IMR-90 (cell line): Measurements from ENCODE around the gene FMO2. TPM values are rescaled to one million over a fixed set of nuclear protein-coding genes. Genes with fewer than 3 reads are reported as not detected.

Experiments
- ATAC-seq: fragments of 200-7000 bp; cut with Tn5 transposase; 2 replicates; pipeline ENCODE4 v1.9.1; 2020; ENCODE audit warnings: low read depth, mild to moderate bottlenecking, moderate library complexity
- BruUV-seq: library from RNA; stranded (reverse); fragments of 400-500 nt; replicated peaks from 2 replicates; lab custom pipeline; 2021; lab: Mats Ljungman, UMichigan
- CTCF ChIA-PET: fragments of 300-600 bp; formaldehyde crosslinking; extraction: SDS; loops from one replicate; lab custom pipeline; 2021; ENCODE audit warnings: antibody characterized with exemption; lab: Yijun Ruan, JAX
- POLR2A ChIA-PET: fragments of 300-600 bp; sonication (Branson Sonifier 250); formaldehyde crosslinking; loops from one replicate; lab custom pipeline; 2022; ENCODE audit warnings: antibody characterized with exemption; ENCODE audit not compliant: unreplicated experiment; lab: Charles Lee
- DNase-seq: peaks from one replicate; pipeline ENCODE4 v3.0.0; 2013
- H2AFZ ChIP-seq: replicated peaks from 2 replicates; pipeline ENCODE3; 2013; ENCODE audit warnings: low read length, mild to moderate bottlenecking; ENCODE audit not compliant: poor library complexity
- H2AK5ac ChIP-seq: 2 replicates; pipeline ENCODE4 v1.6.1; 2013; ENCODE audit warnings: low read depth, low read length, inconsistent platforms
- H2AK9ac ChIP-seq: replicated peaks from 2 replicates; pipeline ENCODE3; 2013; ENCODE audit warnings: mild to moderate bottlenecking, low read depth, low read length, moderate library complexity; ENCODE audit not compliant: poor library complexity
- H2BK120ac ChIP-seq: 2 replicates; pipeline ENCODE4 v1.6.1; 2013; ENCODE audit warnings: low read depth, low read length, inconsistent platforms
- H2BK15ac ChIP-seq: 3 replicates; pipeline ENCODE4 v1.6.1; 2013; ENCODE audit warnings: low read depth, low read length, inconsistent platforms
- H2BK20ac ChIP-seq: 2 replicates; pipeline ENCODE4 v1.6.1; 2013; ENCODE audit warnings: low read depth, mild to moderate bottlenecking, inconsistent platforms, low read length, moderate library complexity
- H2BK5ac ChIP-seq: 2 replicates; pipeline ENCODE4 v1.6.1; 2013; ENCODE audit warnings: mild to moderate bottlenecking, low read depth, low read length, inconsistent platforms; ENCODE audit not compliant: poor library complexity, severe bottlenecking
- H3K14ac ChIP-seq: replicated peaks from 2 replicates; pipeline ENCODE4 v1.6.1; 2013; ENCODE audit warnings: low read depth, low read length, inconsistent platforms
- H3K18ac ChIP-seq: 2 replicates; pipeline ENCODE4 v1.6.1; 2013; ENCODE audit warnings: low read depth, low read length, control low read depth
- H3K23ac ChIP-seq: 2 replicates; pipeline ENCODE4 v1.6.1; 2013; ENCODE audit warnings: low read depth, low read length, inconsistent platforms
- H3K27ac ChIP-seq: 2 replicates; pipeline ENCODE4 v1.5.1; 2013; ENCODE audit warnings: mild to moderate bottlenecking, control low read depth, low read length; ENCODE audit not compliant: insufficient read depth
- H3K27me3 ChIP-seq: 2 replicates; pipeline ENCODE4 v1.6.1; 2013; ENCODE audit warnings: low read length; ENCODE audit not compliant: control insufficient read depth, insufficient read depth
- H3K36me3 ChIP-seq: 2 replicates; pipeline ENCODE4 v1.6.1; 2013; ENCODE audit warnings: low read length, mixed read lengths; ENCODE audit not compliant: control insufficient read depth, insufficient read depth
- H3K4ac ChIP-seq: 2 replicates; pipeline ENCODE4 v1.6.1; 2013; ENCODE audit warnings: low read depth, low read length, inconsistent platforms
- H3K4me1 ChIP-seq: 2 replicates; pipeline ENCODE4 v1.6.1; 2013; ENCODE audit warnings: low read length, mixed read lengths; ENCODE audit not compliant: control insufficient read depth, insufficient read depth
- H3K4me2 ChIP-seq: 2 replicates; pipeline ENCODE4 v1.6.1; 2013; ENCODE audit warnings: low read depth, mild to moderate bottlenecking, control low read depth, low read length, moderate library complexity
- H3K4me3 ChIP-seq: 2 replicates; pipeline ENCODE4 v1.5.1; 2013; ENCODE audit warnings: low read depth, mild to moderate bottlenecking, control low read depth, low read length, moderate library complexity; ENCODE audit not compliant: insufficient read depth
- H3K56ac ChIP-seq: 2 replicates; pipeline ENCODE4 v1.6.1; 2013; ENCODE audit warnings: low read length, inconsistent platforms; ENCODE audit not compliant: insufficient read depth; ENCODE audit errors: extremely low read depth
- H3K79me1 ChIP-seq, 2 experiments: 2 replicates each; pipeline ENCODE4 v1.6.1; 2013; ENCODE audit warnings: low read length in 2 of 2, inconsistent platforms in 1 of 2, low read depth in 1 of 2
- H3K9ac ChIP-seq: 2 replicates; pipeline ENCODE4 v1.6.1; 2013; ENCODE audit warnings: low read depth, low read length, control low read depth
- H3K9me1 ChIP-seq: 2 replicates; pipeline ENCODE4 v1.6.1; 2013; ENCODE audit warnings: low read length, inconsistent platforms; ENCODE audit not compliant: insufficient read depth
- H3K9me3 ChIP-seq: 2 replicates; pipeline ENCODE4 v1.6.1; 2013; ENCODE audit warnings: low read length; ENCODE audit not compliant: control insufficient read depth, insufficient read depth
- H4K20me1 ChIP-seq: 2 replicates; pipeline ENCODE4 v1.6.1; 2013; ENCODE audit warnings: low read length, inconsistent platforms; ENCODE audit not compliant: insufficient read depth
- H4K5ac ChIP-seq: 2 replicates; pipeline ENCODE4 v1.6.1; 2013; ENCODE audit warnings: mild to moderate bottlenecking, low read depth, low read length, control low read depth
- H4K8ac ChIP-seq, 2 experiments: 2 replicates each; pipeline ENCODE4 v1.6.1; 2013; ENCODE audit warnings: low read depth in 2 of 2, low read length in 2 of 2, control low read depth in 1 of 2, inconsistent platforms in 1 of 2
- H4K91ac ChIP-seq: 2 replicates; pipeline ENCODE4 v1.6.1; 2013; ENCODE audit warnings: low read depth, low read length, inconsistent platforms; ENCODE audit not compliant: insufficient read depth
- BHLHE40 ChIP-seq: fragments of 150-350 bp; IDR thresholded peaks from 2 replicates; pipeline ENCODE4 v1.6.1; 2016; ENCODE audit warnings: mild to moderate bottlenecking, low read depth, low read length
- CEBPB ChIP-seq: IDR thresholded peaks from 2 replicates; pipeline ENCODE4 v1.6.1; 2012; ENCODE audit warnings: low read depth, low read length, improper control_type of control experiment
- CHD1 ChIP-seq: IDR thresholded peaks from 2 replicates; pipeline ENCODE4 v1.6.1; 2012; ENCODE audit warnings: low read depth, low read length, improper control_type of control experiment
- CTCF ChIP-seq: conservative IDR thresholded peaks from 2 replicates; pipeline ENCODE4 v1.5.1; 2012; ENCODE audit warnings: mild to moderate bottlenecking, low read depth, low read length, improper control_type of control experiment
- ELK1 ChIP-seq: fragments of 150-350 bp; IDR thresholded peaks from 2 replicates; pipeline ENCODE4 v1.6.1; 2016; ENCODE audit warnings: low read depth, mild to moderate bottlenecking, low read length, moderate library complexity, borderline replicate concordance
- FOS ChIP-seq: fragments of 150-350 bp; IDR thresholded peaks from 2 replicates; pipeline ENCODE4 v1.6.1; 2016; ENCODE audit warnings: low read depth, low read length
- MAFK ChIP-seq: IDR thresholded peaks from 2 replicates; pipeline ENCODE4 v1.6.1; 2012; ENCODE audit warnings: low read depth, low read length, improper control_type of control experiment
- MAZ ChIP-seq: IDR thresholded peaks from 2 replicates; pipeline ENCODE4 v1.6.1; 2012; ENCODE audit warnings: low read depth, mild to moderate bottlenecking, low read length, improper control_type of control experiment, moderate library complexity, borderline replicate concordance
- MXI1 ChIP-seq: IDR thresholded peaks from 2 replicates; pipeline ENCODE4 v1.6.1; 2012; ENCODE audit warnings: low read depth, mild to moderate bottlenecking, low read length, moderate library complexity, borderline replicate concordance
- NFE2L2 ChIP-seq: fragments of 150-350 bp; IDR thresholded peaks from 2 replicates; pipeline ENCODE4 v1.6.1; 2016; ENCODE audit warnings: low read depth, mild to moderate bottlenecking, low read length
- POLR2A ChIP-seq: IDR thresholded peaks from 2 replicates; pipeline ENCODE4 v1.6.1; 2012; ENCODE audit warnings: mild to moderate bottlenecking, low read depth, low read length
- RAD21 ChIP-seq: IDR thresholded peaks from 2 replicates; pipeline ENCODE4 v1.6.1; 2012; ENCODE audit warnings: low read length, improper control_type of control experiment
- RCOR1 ChIP-seq: IDR thresholded peaks from 2 replicates; pipeline ENCODE4 v1.6.1; 2012; ENCODE audit warnings: mild to moderate bottlenecking, low read length, improper control_type of control experiment; ENCODE audit not compliant: insufficient replicate concordance
- RFX5 ChIP-seq: IDR thresholded peaks from 2 replicates; pipeline ENCODE4 v1.8.0; 2012; ENCODE audit warnings: low read depth, mild to moderate bottlenecking, low read length, moderate library complexity
- SMC3 ChIP-seq: fragments of 150-350 bp; IDR thresholded peaks from 2 replicates; pipeline ENCODE4 v1.6.1; 2016; ENCODE audit warnings: low read depth, mild to moderate bottlenecking, antibody characterized with exemption, low read length, moderate library complexity
- USF2 ChIP-seq: fragments of 150-350 bp; IDR thresholded peaks from 2 replicates; pipeline ENCODE4 v1.6.1; 2017; ENCODE audit warnings: mild to moderate bottlenecking, antibody characterized with exemption, low read length, low read depth
- WGBS, 2 experiments: methylation state at CpG; one replicate each; pipeline versions ENCODE4 v1.1.5 to v1.1.7; 2013; ENCODE audit warnings: missing lambda C conversion rate in 2 of 2; ENCODE audit not compliant: insufficient read length in 1 of 2; ENCODE audit errors: extremely low coverage in 2 of 2; 5-methylcytosine and 5-hydroxymethylcytosine counted together
- dilution Hi-C: fragments of 300-500 bp; cut with HindIII; formaldehyde crosslinking; loops from one replicate; pipeline ENCODE4 v1.14.3; 2018; ENCODE audit warnings: low sequenced_read_pairs; ENCODE audit not compliant: unreplicated experiment
- in situ Hi-C: fragments of 300-500 bp; cut with MboI; formaldehyde crosslinking; loops from 3 replicates; pipeline ENCODE4 v1.14.3; 2019; ENCODE audit warnings: low sequenced_read_pairs, inconsistent platforms, mixed read lengths
- intact Hi-C: fragments of 100-400 bp; cut with micrococcal nuclease; formaldehyde crosslinking; loops from 2 replicates; pipeline ENCODE4 v1.10.0; 2022
- polyA plus RNA-seq, 3 experiments: library from polyadenylated mRNA; depleted of rRNA; stranded (reverse); fragments of >200 nt; gene quantifications; 2 replicates each; pipeline ENCODE4 v1.2.3, GENCODE V29; 2012; ENCODE audit warnings: low replicate concordance in 1 of 3
- total RNA-seq: library from RNA; depleted of rRNA; stranded (reverse); fragments of >200 nt; gene quantifications from 2 replicates; pipeline ENCODE4 v1.2.3, GENCODE V29; 2012

Gene FMO2
- total and polyA plus RNA-seq, 2 of the 4 experiments (the other 2 are of a cell fraction) = under 0.01 to 0.05 TPM

GRCh38 chr1:171233183-171233582 lies 48.1 kb downstream of the FMO2 start:
- in situ Hi-C loops (loop anchor here (5.0 to 10.0 kb wide), 2 partner anchors 151 to 258 kb away; no protein-coding TSS in a partner anchor), dilution Hi-C loops (no loop called here), intact Hi-C loops (no loop called here)
- no CpG with 5 or more reads among the region's 1 CpG for WGBS, 2 experiments
- Histone ChIP-seq H2BK20ac (no peak overlapping the region), H2AFZ (no peak overlapping the region), H3K27ac (no peak overlapping the region), H3K18ac (no peak overlapping the region), H4K5ac (no peak overlapping the region), H2BK5ac (no peak overlapping the region), H3K4me3 (no peak overlapping the region), H3K36me3 (no peaks in the 10 kb centered on the region), H2AK9ac (no peak overlapping the region), H3K4me1 (no peaks in the 10 kb centered on the region), H2AK5ac (no peak overlapping the region), H2BK120ac (no peak overlapping the region), H3K56ac (no peak overlapping the region), H3K4me2 (no peak overlapping the region), H4K8ac (no peak overlapping the region), H3K14ac (no peak overlapping the region), H4K20me1 (no peaks in the 10 kb centered on the region), H3K23ac (no peak overlapping the region), H3K9me3 (no peaks in the 10 kb centered on the region), H3K9ac (no peak overlapping the region), H3K4ac (no peak overlapping the region), H3K9me1 (no peaks in the 10 kb centered on the region), H3K79me1 (no peaks in the 10 kb centered on the region), H4K91ac (no peak overlapping the region), H3K27me3 (no peaks in the 10 kb centered on the region), H2BK15ac (no peak overlapping the region)
- no peak for DNase-seq
- no peak for TF ChIP-seq MXI1
- TF ChIP-seq MAFK = no peak
- TF ChIP-seq ELK1 = no peak
- TF ChIP-seq POLR2A = no peak
- TF ChIP-seq NFE2L2 = no peak
- no peak for TF ChIP-seq FOS
- TF ChIP-seq USF2 = no peak
- TF ChIP-seq MAZ = no peak
- TF ChIP-seq CEBPB = no peak
- TF ChIP-seq CHD1 = no peak
- TF ChIP-seq RCOR1 = no peak
- no peak for TF ChIP-seq RAD21
- TF ChIP-seq CTCF = no peak
- no peak for TF ChIP-seq SMC3
- TF ChIP-seq BHLHE40 = no peak
- no peak for TF ChIP-seq RFX5
- no peak for ATAC-seq
- BruUV-seq = no TSS peak
- CTCF ChIA-PET = no interaction called here
- POLR2A ChIA-PET = no interaction called here
